HFF-Myc (cell line): ENCODE measurements around the gene IST1.
A peak's percentile ranks its signal among the peaks of the same experiment; 100 is the strongest.

Source experiments
- DNase-seq: peaks from one replicate; pipeline ENCODE4 v3.0.0-alpha.2; 2011; ENCODE audit warnings: low read depth; ENCODE audit errors: extremely low read depth
- H3K4me3 ChIP-seq: replicated peaks from 2 replicates; pipeline ENCODE4 v1.5.1; 2011; ENCODE audit warnings: low read depth, mild to moderate bottlenecking, control low read depth, low read length
- CTCF ChIP-seq: IDR thresholded peaks from 2 replicates; pipeline ENCODE4 v1.5.1; 2012; ENCODE audit warnings: mild to moderate bottlenecking, low read depth, low read length, control low read depth; ENCODE audit errors: missing control alignments

Gene IST1

DNA sequence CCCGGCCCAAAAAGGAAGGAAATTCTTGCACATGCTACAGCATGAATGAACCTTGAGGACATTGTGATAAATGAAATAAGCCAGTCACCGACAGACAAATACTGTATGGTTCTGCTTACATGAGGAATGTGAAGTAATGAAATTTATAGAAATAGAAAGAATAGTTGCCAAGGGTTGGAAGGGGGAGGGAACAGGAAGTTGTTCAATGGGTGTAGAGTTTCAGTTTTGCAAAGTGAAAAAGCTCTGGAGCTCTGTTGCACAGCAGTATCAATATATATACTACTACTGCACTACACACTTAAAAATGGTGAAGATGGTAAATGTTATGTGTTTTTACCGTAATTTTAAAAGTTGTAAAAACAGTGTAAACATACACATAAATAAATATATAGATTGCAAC, 61.2 kb downstream of the IST1 start:
- TF ChIP-seq CTCF, result no peak
- DNase-seq, result no peak

DNA sequence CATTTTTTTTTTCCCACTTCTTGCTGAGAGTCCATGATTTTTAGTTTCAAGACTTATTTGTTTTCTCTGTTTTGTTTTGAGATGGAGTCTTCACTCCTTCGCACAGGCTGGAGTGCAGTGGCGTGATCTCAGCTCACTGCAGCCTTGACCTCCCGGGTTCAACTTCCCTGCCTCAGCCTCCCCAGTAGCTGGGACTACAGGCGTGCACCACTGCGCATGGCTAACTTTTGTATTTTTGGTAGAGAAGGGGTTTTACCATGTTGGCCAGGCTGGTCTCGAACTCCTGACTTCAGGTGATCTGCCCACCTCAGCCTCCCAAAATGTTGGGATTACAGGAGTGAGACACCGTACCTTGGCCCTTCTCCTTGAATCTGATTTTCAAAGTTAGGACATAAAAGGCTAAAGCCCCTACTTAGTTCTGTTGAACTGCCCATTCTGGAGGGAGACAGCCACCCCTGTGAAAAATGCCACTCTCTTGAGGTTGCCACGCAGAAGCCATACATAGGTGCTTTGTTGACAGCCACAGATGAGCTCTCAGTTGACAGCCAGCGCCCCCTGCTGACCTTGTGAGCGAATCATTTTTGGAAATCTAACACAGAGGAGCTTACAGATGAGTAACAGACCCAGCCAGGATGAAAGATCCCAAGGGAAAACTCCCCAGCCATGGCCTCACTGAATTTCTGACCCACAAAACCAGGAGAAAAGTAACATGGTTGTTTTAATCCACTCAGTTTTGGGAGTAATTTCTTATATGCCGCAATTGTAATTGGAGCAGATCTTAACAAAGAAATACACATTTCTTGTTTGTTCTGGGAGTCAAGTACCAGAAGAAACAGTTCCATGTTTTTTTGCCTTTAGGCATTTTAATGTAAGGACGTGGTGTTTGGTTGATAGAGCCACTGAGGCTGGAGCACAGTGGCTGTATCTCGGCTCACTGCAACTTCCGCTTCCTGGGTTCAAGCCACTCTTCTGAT, 66.0 kb downstream of the IST1 start:
- peak; percentile 80 for TF ChIP-seq CTCF
- DNase-seq, result peak; percentile 63
- no peak overlapping the region for H3K4me3 ChIP-seq

More for the DNA sequence above, 61.2 kb downstream of the IST1 start:
- H3K4me3 ChIP-seq, result no peak overlapping the region

DNA sequence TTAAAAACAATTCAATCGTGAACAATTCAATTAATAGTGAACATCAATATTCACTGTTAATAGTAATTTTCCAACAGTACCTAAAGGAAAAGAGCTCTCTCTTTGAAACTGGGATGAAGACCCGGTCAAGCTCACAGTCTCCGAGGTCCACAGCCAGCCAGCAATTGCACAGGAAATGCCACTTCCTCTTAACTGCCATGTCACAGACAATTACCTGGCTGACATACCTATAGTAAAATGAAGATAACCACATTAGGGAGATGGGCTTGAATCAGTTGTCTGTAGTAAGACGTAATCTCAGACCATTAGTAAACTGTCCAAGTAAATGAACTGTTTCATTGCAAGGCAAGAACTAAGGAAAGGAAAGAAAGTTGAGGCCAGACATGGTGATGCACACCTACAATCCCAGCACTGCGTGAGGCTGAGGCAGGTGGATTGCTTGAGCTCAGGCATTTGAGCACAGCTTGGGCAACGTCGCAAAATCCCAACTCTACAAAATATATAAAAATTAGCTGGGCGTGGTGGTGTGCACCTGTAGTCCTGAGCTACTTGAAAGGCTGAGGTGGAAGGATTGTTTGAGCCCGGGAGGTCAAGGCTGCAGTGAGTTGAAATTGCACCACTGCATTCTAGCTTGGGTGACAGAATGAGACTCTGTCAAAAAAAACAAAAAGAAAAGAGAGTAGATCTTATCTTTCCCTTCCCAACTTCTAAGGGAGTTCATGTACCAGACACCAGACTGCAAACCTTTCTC, 68.0 kb downstream of the IST1 start:
- no peak for TF ChIP-seq CTCF
- H3K4me3 ChIP-seq, result no peak overlapping the region
- no peak for DNase-seq

DNA sequence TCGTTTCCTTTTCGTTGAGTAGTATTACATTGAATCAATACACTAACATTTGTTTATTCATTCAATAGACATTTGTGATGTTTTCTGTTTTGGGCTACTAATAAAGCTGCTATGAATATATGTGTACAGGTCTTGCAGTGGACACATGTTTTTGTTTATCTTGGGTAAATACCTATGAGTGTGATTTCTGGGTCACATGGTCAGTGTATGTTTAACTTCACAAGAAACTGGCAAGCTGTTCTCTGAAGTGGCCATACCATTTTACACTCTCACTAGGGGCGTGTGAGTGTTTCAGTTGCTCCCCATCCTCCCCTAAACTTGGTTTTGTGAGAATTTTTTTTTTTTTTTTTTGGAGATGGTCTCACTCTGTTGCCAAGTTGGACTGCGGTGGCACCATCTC, 69.9 kb downstream of the IST1 start:
- DNase-seq, result no peak

DNA sequence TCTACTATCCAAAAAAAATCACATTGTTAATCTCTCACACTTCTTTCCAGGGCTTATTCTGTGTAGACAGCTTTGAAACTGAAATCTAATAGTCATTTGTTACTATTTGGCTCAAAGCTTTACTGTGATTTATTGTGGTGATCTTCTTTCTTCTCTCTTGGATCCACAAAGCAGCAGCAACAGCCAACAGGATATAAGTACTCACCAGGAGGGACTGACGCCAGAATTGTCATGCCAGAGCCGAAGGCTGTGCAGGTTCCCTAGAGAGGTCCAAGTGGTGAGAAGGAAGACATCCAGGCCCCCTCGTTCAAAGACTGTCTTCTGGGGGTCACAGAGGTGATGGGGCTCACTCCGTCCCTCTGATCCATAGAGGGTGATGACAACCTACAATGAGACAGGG, 71.6 kb downstream of the IST1 start:
- no peak for DNase-seq
- no peak overlapping the region for H3K4me3 ChIP-seq
- no peak for TF ChIP-seq CTCF

More for the DNA sequence above, 69.9 kb downstream of the IST1 start:
- no peak for TF ChIP-seq CTCF
- no peak overlapping the region for H3K4me3 ChIP-seq

DNA sequence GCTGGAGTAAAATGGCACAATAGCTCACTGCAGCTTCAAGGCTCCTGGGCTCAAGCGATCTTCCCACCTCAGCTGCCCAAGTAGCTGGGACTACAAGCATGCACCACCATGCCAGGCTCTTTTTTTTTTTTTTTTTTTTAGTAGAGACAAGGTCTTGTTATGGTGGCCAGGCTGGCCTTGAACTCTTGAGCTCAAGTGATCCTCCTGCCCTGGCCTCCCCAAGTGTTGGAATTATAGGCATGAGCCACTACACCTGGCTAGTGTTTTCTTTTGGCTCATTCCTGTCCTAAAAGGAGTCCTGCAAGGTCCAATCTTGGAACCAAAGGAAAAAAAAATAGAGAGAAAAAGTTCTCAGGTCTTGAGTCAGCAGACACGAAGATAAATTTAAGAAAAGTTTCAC, 74.0 kb downstream of the IST1 start:
- no peak overlapping the region for H3K4me3 ChIP-seq
- TF ChIP-seq CTCF, result no peak
- DNase-seq, result no peak
